Naive B cell (primary cell): ENCODE data around the gene HIPK2. TPM values are rescaled to one million over a fixed set of nuclear protein-coding genes. Genes with fewer than 3 reads are reported as not detected.
A peak's percentile ranks its signal among the peaks of the same experiment; 100 is the strongest.

Experiments used
- ATAC-seq, 2 donors: fragments of 150-1000 bp; cut with Tn5 transposase; 2 replicates each; pipeline ENCODE4 v1.10.0; 2021; ENCODE audit warnings: low read depth in 2 of 2, mild to moderate bottlenecking in 2 of 2, moderate library complexity in 2 of 2
- DNase-seq: peaks from one replicate; pipeline ENCODE4 v3.0.0; 2022
- H3K27ac Mint-ChIP-seq, 6 donors: one replicate each; pipeline ENCODE4 v1.8.0; 2020 to 2022; ENCODE audit warnings: mild to moderate bottlenecking in 6 of 6, mixed read lengths in 6 of 6, moderate library complexity in 5 of 6, inconsistent platforms in 2 of 6
- H3K27me3 Mint-ChIP-seq, 3 donors: one replicate each; pipeline ENCODE4 v1.8.0; 2021 to 2022; ENCODE audit warnings: mixed read lengths in 3 of 3, mild to moderate bottlenecking in 1 of 3
- H3K36me3 Mint-ChIP-seq, 2 donors: one replicate each; pipeline ENCODE4 v1.8.0; 2020 to 2022; ENCODE audit warnings: mixed read lengths in 2 of 2, inconsistent platforms in 1 of 2, mild to moderate bottlenecking in 1 of 2
- H3K4me1 Mint-ChIP-seq, 3 donors: one replicate each; pipeline ENCODE4 v1.8.0; 2020 to 2022; ENCODE audit warnings: mixed read lengths in 3 of 3, inconsistent platforms in 1 of 3, mild to moderate bottlenecking in 1 of 3, moderate library complexity in 1 of 3
- H3K4me3 Mint-ChIP-seq, 8 donors: one replicate each; pipeline ENCODE4 v1.8.0; 2020 to 2022; ENCODE audit warnings: mild to moderate bottlenecking in 8 of 8, mixed read lengths in 8 of 8, moderate library complexity in 8 of 8, inconsistent platforms in 2 of 8
- H3K9me3 Mint-ChIP-seq, 7 donors: one replicate each; pipeline ENCODE4 v1.8.0; 2020 to 2022; ENCODE audit warnings: mixed read lengths in 7 of 7, mild to moderate bottlenecking in 5 of 7, inconsistent platforms in 2 of 7, moderate library complexity in 1 of 7
- polyA plus RNA-seq, 6 donors: library from polyadenylated mRNA; unstranded; fragments of 300-500 nt; fragmentation: Illumina TruSeq; gene quantifications; one replicate each; pipeline ENCODE4 v1.2.3, GENCODE V29; 2021; ENCODE audit warnings: low read depth in 6 of 6

Gene HIPK2
- polyA plus RNA-seq, 6 donors from 2014 or later: 0.54 to 1.1 (median 0.79) TPM

DNA sequence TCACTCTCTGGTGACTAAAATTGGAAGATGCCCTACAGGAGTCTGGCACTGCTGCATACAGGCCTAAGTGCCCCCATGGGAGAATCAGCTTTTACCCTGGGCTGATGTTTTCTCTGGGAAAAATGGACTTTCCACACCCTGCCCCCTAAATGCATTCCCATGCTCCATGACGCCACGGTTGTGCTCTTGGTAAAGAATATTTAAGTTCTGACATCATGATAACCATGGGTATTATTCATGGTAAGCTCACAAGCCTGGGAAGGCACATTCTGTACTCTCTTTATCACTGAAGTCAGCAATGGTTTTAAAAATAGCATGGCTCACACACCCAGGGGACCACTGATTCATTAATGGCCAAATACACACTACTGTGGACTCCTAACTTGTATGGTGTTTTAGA lies 43.4 kb downstream of the HIPK2 start:
- Mint-ChIP-seq H3K27me3 (no peaks in the 10 kb centered on the region), H3K27ac (no peak overlapping the region), H3K9me3 (no peaks in the 10 kb centered on the region), H3K4me3 (no peak overlapping the region), H3K36me3 (peaks cover 0 to 4% of the 10 kb centered on the region in 2 donors), H3K4me1 (peaks cover 37 to 41% (median 37%) of the 10 kb centered on the region in 3 donors)
- DNase-seq (no peak), ATAC-seq (no peak)

DNA sequence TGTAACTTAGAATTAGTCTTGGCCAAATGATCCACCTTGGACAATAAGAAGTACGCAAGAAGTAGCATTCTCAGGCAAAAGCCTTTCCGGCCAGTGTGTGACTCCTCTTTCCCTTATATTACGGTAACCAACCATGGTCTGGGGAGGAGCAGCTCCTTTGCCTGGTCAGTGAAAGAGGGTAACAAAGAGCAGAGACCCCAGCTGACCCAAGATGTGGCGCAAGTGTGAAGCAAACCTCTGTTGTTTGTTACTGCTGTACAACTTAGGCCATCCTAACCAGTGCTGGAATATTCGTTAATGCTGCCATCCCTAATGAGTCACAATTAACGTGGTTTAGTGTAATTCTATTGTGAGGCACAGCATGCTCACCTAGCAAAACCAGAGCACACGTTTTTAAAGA lies 44.0 kb downstream of the HIPK2 start:
- Mint-ChIP-seq H3K27me3 (no peaks in the 10 kb centered on the region), H3K9me3 (no peaks in the 10 kb centered on the region), H3K36me3 (peaks cover 0 to 11% of the 10 kb centered on the region in 2 donors), H3K4me3 (no peak overlapping the region), H3K27ac (no peak overlapping the region), H3K4me1 (peaks cover 37 to 38% (median 37%) of the 10 kb centered on the region in 3 donors)
- ATAC-seq: no peak
- DNase-seq: no peak

DNA sequence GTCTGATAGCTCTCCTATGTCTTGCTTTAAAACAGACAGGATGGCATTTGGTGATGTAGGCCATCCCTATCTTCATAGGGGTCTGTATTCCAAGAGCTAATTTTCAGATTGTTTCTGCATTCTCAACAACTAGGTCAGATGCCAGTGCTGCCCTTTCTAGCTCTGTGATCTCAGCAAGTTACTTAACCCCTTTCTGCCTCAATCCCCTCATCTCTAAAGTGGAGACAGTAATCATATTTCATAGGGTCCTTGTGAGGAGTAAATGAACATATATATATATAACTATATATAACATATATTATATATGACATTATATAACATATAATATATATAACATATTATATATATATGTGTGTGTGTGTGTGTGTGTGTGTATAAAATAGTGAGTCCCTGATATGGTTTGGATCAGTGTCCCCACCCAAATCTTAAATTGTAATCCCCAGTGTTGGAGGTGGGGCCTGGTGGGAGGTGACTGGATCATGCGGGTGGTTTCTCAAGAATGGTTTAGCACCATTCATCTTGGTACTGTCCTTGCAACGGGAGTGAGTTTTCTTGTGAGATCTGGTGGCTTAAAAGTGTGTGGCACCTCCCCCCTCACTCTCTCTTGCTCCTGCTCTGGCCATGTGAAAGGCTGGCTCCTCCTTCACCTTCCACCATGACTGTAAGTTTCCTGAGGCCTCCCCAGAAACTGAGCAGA lies 45.2 kb downstream of the HIPK2 start:
- peaks cover 26 to 28% (median 27%) of the 10 kb centered on the region in 3 donors for H3K4me1 Mint-ChIP-seq
- DNase-seq: no peak
- no peaks in the 10 kb centered on the region for H3K27me3 Mint-ChIP-seq
- no peak overlapping the region for H3K4me3 Mint-ChIP-seq
- H3K27ac Mint-ChIP-seq: no peak overlapping the region
- ATAC-seq: no peak
- no peaks in the 10 kb centered on the region for H3K9me3 Mint-ChIP-seq
- peaks cover 0 to 11% of the 10 kb centered on the region in 2 donors for H3K36me3 Mint-ChIP-seq

DNA sequence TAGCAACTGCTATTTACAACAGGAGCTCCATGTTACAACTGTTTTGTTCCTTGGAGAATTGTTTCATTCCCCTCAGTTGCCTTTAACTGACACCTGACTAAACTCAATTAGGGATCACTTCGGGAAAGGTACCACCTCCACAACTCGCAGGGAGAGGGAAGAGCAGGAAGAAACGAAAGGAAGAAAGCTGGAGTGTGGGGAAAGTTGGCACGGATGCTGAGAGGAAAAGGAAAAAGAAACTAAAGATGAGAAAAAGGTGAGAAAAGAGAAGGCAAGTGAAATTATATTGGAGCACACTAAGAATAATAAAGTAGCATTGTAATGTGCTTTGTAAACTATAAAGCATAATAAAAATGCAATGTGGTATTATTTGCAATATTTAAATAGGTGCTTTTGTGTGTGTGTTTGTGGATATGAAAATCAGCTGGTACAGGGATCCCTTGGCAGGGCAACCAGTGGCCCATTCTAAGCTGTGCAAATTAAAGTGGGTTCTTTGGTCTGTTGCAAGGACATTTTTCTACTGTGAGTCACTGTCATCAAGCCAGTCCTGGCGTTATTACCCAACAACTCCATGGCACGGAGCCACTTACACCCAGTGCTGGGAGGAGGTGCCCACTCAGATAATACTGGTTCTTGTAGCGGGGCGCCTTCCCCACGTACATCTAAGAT lies 45.9 kb downstream of the HIPK2 start:
- Mint-ChIP-seq H3K9me3 (no peaks in the 10 kb centered on the region), H3K27ac (peak overlapping the region in 2 of 6 donors; percentile 61 to 74), H3K4me1 (peaks cover 22 to 28% (median 26%) of the 10 kb centered on the region in 3 donors), H3K27me3 (no peaks in the 10 kb centered on the region), H3K4me3 (peak overlapping the region in 3 of 8 donors; percentile 15 to 29 (median 21)), H3K36me3 (peaks cover 0 to 11% of the 10 kb centered on the region in 2 donors)
- no peak for ATAC-seq
- no peak for DNase-seq

DNA sequence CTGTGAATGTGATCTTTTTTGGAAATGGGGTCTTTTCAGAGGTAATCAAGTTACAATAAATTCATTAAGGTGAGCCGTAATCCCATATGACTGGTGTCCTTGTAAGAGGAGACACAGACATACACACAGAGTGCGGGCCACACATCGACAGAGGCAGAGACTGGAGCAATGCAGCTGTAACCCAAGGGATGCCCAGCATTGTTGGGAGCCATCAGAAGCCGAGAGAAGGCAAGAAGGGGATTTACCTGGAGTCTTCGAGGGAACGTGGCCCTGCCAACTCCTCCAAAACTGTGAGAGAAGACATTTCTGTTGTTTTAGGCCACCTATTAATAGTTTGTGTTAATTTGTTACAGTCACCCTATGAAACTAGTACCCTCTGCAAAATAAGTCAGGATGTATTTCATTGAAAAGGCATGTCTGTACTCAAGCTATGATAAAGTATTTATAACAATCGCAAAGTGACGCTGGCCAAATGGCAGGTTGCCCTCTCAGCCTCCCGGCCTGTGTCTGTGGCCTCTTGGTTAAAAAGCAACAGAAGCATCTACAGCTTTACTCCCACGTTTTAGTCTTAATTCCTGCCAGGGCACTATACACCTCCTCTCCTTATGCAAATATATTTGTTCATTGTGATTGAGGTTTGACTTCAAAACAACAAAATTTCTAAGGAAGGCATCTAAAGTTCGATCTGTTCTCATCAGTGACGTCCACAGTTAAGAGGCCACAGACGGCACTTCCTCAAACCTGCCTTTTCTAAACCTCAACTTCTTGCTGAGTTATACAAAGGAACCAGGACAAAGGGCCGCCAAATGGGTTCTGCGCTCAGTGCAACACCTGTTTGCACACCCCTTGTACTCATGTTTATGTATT lies 46.8 kb downstream of the HIPK2 start:
- peak; percentile 95 to 98 for ATAC-seq
- Mint-ChIP-seq H3K4me1 (peaks cover 28 to 34% (median 30%) of the 10 kb centered on the region in 3 donors), H3K4me3 (peak overlapping the region in 3 of 8 donors; percentile 15 to 40 (median 34))

DNA sequence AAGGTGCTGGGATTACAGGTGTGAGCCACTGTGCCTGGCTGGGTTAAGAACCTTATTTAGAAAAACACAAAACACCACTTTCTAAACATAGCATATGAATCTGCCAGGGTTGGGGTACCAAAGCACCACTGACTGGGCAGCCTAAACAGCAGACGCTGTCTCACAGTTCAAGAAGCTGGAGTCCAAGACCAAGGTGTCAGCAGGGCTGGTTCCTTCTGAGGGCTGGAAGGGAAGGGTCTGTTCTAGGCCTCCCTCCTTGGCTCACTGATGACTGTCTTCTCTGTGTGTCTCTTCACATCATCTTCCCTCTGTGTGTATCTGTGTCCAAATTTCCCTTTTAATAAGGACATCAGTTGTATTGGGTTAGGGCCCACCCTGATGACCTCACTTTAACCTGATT lies 49.6 kb downstream of the HIPK2 start:
- Mint-ChIP-seq H3K9me3 (no peaks in the 10 kb centered on the region), H3K4me3 (no peak overlapping the region), H3K27ac (peak overlapping the region in 1 of 6 donors; percentile 61), H3K4me1 (peaks cover 33 to 41% (median 39%) of the 10 kb centered on the region in 3 donors), H3K36me3 (peaks cover 0 to 11% of the 10 kb centered on the region in 2 donors), H3K27me3 (no peaks in the 10 kb centered on the region)
- ATAC-seq (no peak), DNase-seq (no peak)

More for the DNA sequence above, 46.8 kb downstream of the HIPK2 start:
- Mint-ChIP-seq H3K36me3 (peaks cover 0 to 11% of the 10 kb centered on the region in 2 donors), H3K27me3 (no peaks in the 10 kb centered on the region), H3K27ac (peak overlapping the region in 5 of 6 donors; percentile 6 to 73 (median 63)), H3K9me3 (no peaks in the 10 kb centered on the region)
- peak; percentile 44 for DNase-seq

DNA sequence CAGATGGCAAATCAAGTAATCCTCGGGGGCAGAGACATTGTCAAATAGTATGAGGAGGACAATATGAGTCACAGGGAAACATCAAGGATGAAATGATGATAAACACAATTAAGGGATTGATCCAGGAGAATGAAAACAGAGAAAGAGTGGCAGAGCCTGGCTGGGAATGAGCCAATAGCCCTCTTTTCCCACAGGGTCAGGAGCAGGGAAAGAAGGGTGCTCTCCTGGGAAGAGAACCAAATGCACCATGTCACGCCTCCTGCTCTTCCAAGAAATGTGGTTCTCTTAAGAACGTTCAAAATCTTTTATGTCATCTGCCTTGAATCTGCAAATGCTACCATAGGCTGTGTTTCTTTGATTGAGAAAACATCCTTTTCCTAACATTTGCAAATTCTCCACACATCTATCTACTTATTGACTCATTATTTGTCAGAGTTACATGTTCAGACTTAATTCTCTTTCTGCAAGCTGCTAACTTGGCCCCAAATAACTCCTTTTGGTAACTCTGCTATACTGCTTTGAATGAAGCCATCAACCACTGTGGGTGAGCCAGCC lies 50.6 kb downstream of the HIPK2 start:
- Mint-ChIP-seq H3K4me1 (peaks cover 33 to 41% (median 39%) of the 10 kb centered on the region in 3 donors), H3K27ac (peak overlapping the region in 1 of 6 donors; percentile 74), H3K27me3 (no peaks in the 10 kb centered on the region), H3K36me3 (peaks cover 0 to 11% of the 10 kb centered on the region in 2 donors), H3K4me3 (no peak overlapping the region), H3K9me3 (no peaks in the 10 kb centered on the region)
- no peak for ATAC-seq
- DNase-seq: no peak

DNA sequence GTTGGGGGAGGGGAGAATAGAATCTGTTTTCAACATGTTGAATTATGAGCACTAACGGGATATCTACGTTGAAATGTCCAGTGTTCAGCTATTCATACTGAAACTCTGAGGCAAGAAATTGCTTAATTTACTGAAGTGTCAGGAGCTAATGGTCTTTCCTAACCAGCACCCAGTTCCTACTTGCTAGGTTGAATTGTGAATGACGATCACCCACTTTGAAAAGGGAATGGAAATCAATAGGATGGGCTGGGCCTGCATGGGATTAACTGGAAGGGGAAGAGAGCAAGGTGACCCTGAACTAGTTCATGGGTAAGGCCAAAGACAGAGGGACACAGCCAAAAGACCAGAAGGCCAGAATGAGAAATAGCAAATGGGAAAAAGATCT lies 51.3 kb downstream of the HIPK2 start:
- Mint-ChIP-seq H3K9me3 (no peaks in the 10 kb centered on the region), H3K4me1 (peaks cover 29 to 40% (median 34%) of the 10 kb centered on the region in 3 donors), H3K36me3 (peaks cover 0 to 11% of the 10 kb centered on the region in 2 donors), H3K4me3 (peak overlapping the region in 2 of 8 donors; percentile 5 to 14), H3K27ac (peak overlapping the region in 5 of 6 donors; percentile 24 to 75 (median 63)), H3K27me3 (no peaks in the 10 kb centered on the region)
- ATAC-seq (no peak), DNase-seq (no peak)

DNA sequence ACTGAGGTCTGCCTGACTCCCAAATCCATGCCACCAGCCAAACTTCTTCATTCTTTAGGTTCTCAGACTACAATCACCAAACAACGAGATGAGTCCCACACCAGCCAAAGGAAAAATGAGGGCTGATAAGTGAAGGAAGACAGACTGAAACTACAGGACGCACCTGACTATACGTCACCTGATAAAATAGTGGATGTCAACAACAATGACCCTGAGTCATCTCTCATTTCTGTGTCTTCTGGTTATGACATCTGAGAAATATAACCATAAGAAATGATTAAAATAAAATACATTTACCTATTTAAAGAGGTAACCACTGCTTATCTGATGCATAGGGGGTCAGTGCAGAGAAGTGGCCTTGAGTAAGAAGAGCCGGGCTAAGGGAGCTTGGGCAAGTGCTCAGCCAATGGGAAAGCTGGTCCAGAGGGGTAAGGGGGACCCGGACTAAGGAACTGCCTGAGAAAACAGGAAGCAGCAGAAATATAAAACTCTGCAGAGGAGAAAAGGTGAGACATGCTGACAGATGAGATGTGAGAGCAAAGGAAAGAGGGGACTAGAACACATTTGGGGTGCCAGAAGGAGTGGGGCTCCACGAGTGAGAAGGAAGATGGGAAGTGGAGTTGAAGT lies 51.8 kb downstream of the HIPK2 start:
- peaks cover 29 to 36% (median 29%) of the 10 kb centered on the region in 3 donors for H3K4me1 Mint-ChIP-seq
- H3K9me3 Mint-ChIP-seq: no peaks in the 10 kb centered on the region
- peak overlapping the region in 3 of 8 donors; percentile 5 to 38 (median 14) for H3K4me3 Mint-ChIP-seq
- H3K36me3 Mint-ChIP-seq: peaks cover 0 to 11% of the 10 kb centered on the region in 2 donors
- DNase-seq (no peak), ATAC-seq (peak in 1 of 2 donors; percentile 17)
- H3K27ac Mint-ChIP-seq: peak overlapping the region; percentile 26 to 83 (median 74)
- no peaks in the 10 kb centered on the region for H3K27me3 Mint-ChIP-seq

DNA sequence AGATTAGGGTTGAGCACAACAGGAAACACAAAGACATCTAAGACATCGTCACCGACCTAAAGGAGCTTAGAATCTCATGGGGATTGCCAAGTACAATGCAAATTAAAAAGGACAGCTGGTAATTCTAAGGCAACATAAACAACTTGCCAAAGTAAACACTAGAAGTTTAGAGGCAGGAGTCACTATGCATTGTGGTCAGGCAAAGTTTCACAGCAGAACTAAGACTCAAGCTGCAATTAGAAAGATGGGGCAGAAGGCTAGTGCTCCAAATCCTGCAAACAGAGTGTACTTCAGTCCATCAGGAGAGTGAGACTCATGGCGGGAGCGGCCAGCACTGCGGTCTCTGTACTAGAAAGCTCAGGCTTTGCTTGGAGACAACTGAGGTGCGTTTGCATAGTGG lies 52.7 kb downstream of the HIPK2 start:
- ATAC-seq (peak; percentile 75 to 86), DNase-seq (peak; percentile 31)
- peaks cover 0 to 11% of the 10 kb centered on the region in 2 donors for H3K36me3 Mint-ChIP-seq
- H3K27me3 Mint-ChIP-seq: no peaks in the 10 kb centered on the region
- H3K4me3 Mint-ChIP-seq: peak overlapping the region in 1 of 8 donors; percentile 16
- peaks cover 28 to 35% (median 29%) of the 10 kb centered on the region in 3 donors for H3K4me1 Mint-ChIP-seq
- H3K27ac Mint-ChIP-seq: peak overlapping the region in 4 of 6 donors; percentile 7 to 82 (median 70)
- no peaks in the 10 kb centered on the region for H3K9me3 Mint-ChIP-seq

DNA sequence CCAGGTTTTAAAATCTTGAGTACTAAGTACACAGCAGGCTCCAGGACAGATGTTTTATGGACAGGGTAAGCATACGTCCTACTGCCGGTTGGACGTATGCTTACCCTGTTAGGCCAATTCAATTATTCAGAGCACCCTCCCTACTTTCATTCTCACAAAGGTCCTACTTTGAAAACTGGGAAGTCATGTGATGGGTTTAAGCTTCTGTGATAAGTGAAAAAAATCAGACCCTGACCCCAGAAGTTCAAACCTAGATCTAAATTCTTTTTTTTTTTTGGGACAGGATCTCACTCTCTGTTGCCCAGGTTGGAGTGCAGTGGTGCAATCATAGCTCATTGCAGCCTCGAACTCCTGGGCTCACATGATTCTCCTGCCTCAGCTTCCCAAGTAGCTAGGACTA lies 55.2 kb downstream of the HIPK2 start:
- ATAC-seq (no peak), DNase-seq (no peak)
- H3K4me1 Mint-ChIP-seq: peaks cover 28 to 35% (median 29%) of the 10 kb centered on the region in 3 donors
- no peaks in the 10 kb centered on the region for H3K9me3 Mint-ChIP-seq
- H3K27ac Mint-ChIP-seq: no peak overlapping the region
- H3K4me3 Mint-ChIP-seq: no peak overlapping the region
- no peaks in the 10 kb centered on the region for H3K36me3 Mint-ChIP-seq
- H3K27me3 Mint-ChIP-seq: no peaks in the 10 kb centered on the region

DNA sequence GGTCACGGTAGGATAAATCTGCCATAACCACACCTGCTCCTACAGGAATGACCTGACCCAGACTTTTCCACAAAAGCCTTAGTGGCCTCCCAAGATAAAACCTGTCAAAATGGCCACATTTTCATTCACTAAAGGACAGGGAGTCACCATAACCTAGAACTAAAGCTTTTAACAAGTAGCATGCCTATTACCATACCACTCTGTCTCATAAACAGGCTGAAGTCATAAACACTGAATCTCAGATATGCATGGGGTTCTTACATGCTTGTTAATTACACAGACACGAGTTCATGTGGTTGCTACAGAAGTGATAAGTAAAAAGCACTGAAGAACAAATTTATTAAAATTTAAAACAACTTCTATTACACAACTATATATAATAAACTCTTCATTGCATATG lies 56.0 kb downstream of the HIPK2 start:
- H3K36me3 Mint-ChIP-seq: peaks cover 0 to under 1% of the 10 kb centered on the region in 2 donors
- no peak overlapping the region for H3K27ac Mint-ChIP-seq
- DNase-seq: no peak
- no peaks in the 10 kb centered on the region for H3K27me3 Mint-ChIP-seq
- H3K4me3 Mint-ChIP-seq: no peak overlapping the region
- ATAC-seq: no peak
- peaks cover 21 to 28% (median 27%) of the 10 kb centered on the region in 3 donors for H3K4me1 Mint-ChIP-seq
- H3K9me3 Mint-ChIP-seq: no peaks in the 10 kb centered on the region
